Brain microvascular endothelial cell (primary cell): Measurements from ENCODE around the gene BBIP1.

Experiments
- DNase-seq: peaks from one replicate; pipeline ENCODE4 v3.0.0-alpha.2; 2020
- H3K27ac ChIP-seq: fragments of 250-450 bp; sonication (Bioruptor Pico); 2 replicates; pipeline ENCODE4 v1.5.1; 2020; ENCODE audit warnings: mild to moderate bottlenecking, moderate library complexity
- H3K27me3 ChIP-seq: fragments of 250-450 bp; sonication (Bioruptor Pico); replicated peaks from 2 replicates; pipeline ENCODE4 v1.5.1; 2020; ENCODE audit warnings: mild to moderate bottlenecking
- H3K36me3 ChIP-seq: fragments of 250-450 bp; sonication (Bioruptor Pico); replicated peaks from 2 replicates; pipeline ENCODE4 v1.5.1; 2020; ENCODE audit warnings: mild to moderate bottlenecking
- H3K4me3 ChIP-seq: 2 replicates; pipeline ENCODE4 v1.5.1; 2011; ENCODE audit warnings: low read depth, mild to moderate bottlenecking, control low read depth, low read length, moderate library complexity
- CTCF ChIP-seq: IDR thresholded peaks from 2 replicates; pipeline ENCODE4 v1.5.1; 2011; ENCODE audit warnings: low read depth, mild to moderate bottlenecking, moderate library complexity, low read length, control low read depth, inconsistent platforms; ENCODE audit errors: missing control alignments
- in situ Hi-C: cut with HindIII; loops from 2 replicates; pipeline ENCODE4 v1.10.0; 2017; ENCODE audit warnings: low sequenced_read_pairs, low pct_ligation_motif_present

BBIP1 gene

DNA sequence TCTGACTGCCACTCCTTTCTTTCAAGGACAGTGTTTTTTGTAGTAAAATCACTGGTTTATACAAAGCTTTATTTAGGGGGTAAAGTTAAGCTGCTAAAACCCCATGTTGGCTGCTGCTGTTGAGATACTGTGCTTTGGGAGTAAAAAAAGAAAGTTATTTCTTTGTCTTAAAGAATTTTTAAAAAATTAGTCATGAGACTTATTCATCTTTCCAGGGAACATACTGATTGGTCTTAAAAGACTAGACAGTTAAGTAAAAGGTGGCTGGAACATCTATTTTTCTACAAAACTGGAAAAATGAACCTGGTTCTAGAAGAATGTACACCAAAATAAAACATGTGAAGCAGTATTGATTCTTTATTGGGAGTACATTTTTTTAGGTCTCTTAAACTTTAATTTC lies 20.6 kb downstream of the BBIP1 start:
- H3K27me3 ChIP-seq, result no peaks in the 10 kb centered on the region
- in situ Hi-C loops, result no loop called here
- no peak for TF ChIP-seq CTCF
- DNase-seq, result no peak
- peak overlapping the region; percentile 28 for H3K27ac ChIP-seq
- H3K36me3 ChIP-seq, result peaks cover 17% of the 10 kb centered on the region
- H3K4me3 ChIP-seq, result no peak overlapping the region

DNA sequence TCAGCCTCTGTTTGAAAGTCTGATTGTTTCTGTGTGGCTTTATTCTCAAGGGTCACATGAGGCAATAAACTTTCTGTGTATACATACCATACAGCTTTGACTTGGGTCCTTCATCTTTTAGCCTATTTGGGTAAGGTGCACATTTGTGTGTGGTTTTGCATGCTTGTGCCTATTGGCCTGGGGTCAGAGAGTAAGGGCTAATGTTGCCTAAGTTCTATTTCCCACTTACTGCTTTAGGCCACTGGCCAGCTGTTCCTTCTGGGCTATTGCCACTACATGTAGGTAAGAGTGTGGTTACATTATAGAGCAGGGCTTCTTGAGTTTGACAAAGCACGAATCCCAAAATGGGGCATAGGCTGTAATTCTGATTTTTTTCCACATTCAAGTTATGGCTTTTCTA lies 21.8 kb downstream of the BBIP1 start:
- Histone ChIP-seq H3K4me3 (no peak overlapping the region), H3K27ac (no peak overlapping the region), H3K36me3 (peaks cover 17% of the 10 kb centered on the region), H3K27me3 (no peaks in the 10 kb centered on the region)
- no peak for DNase-seq
- in situ Hi-C loops, result no loop called here
- no peak for TF ChIP-seq CTCF

- Histone ChIP-seq H3K27me3 (no peaks in the 10 kb centered on the region), H3K36me3 (peaks cover 19% of the 10 kb centered on the region), H3K4me3 (no peak overlapping the region), H3K27ac (no peak overlapping the region)
- in situ Hi-C loops, result no loop called here
- DNase-seq, result no peak
- peak; percentile 34 for TF ChIP-seq CTCF
These were observed 25.3 kb downstream of the BBIP1 start for GRCh38 chr10:110893559-110894179.

- no peak overlapping the region for H3K27ac ChIP-seq
- peaks cover 20% of the 10 kb centered on the region for H3K36me3 ChIP-seq
- in situ Hi-C loops, result no loop called here
- no peak overlapping the region for H3K4me3 ChIP-seq
- no peaks in the 10 kb centered on the region for H3K27me3 ChIP-seq
- no peak for TF ChIP-seq CTCF
- DNase-seq, result no peak
These were observed 26.2 kb downstream of the BBIP1 start for GRCh38 chr10:110892602-110893288.

DNA sequence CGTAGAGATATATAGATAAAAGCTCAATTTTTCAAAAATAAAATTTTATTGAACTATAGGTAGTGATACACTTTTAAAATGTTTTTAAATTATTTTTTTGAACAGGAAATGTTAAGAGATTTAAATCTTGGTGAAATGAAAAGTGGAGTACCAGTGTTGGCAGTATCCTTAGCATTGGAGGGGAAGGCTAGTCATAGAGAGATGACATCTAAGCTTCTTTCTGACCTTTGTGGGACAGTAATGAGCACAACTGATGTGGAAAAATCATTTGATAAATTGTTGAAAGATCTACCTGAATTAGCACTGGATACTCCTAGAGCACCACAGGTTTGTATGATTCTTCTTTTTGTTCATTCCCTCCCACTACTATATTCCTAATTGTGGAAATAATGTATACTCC lies 31.4 kb downstream of the BBIP1 start:
- Histone ChIP-seq H3K4me3 (no peak overlapping the region), H3K27ac (no peak overlapping the region), H3K36me3 (peaks cover 14% of the 10 kb centered on the region), H3K27me3 (no peaks in the 10 kb centered on the region)
- no peak for DNase-seq
- in situ Hi-C loops, result no loop called here
- no peak for TF ChIP-seq CTCF
